ENCODE results near the gene GADL1. TPM values are rescaled to one million over a fixed set of nuclear protein-coding genes. Genes with fewer than 3 reads are reported as not detected.

The GADL1 gene
- total RNA-seq, 1 donor from 2014 or later: 2.6 TPM

GRCh38 chr3:30680789-30681648, 213.4 kb downstream of the GADL1 start:
- DNase-seq (ENCODE audit: low read depth): peak; percentile 66

DNA sequence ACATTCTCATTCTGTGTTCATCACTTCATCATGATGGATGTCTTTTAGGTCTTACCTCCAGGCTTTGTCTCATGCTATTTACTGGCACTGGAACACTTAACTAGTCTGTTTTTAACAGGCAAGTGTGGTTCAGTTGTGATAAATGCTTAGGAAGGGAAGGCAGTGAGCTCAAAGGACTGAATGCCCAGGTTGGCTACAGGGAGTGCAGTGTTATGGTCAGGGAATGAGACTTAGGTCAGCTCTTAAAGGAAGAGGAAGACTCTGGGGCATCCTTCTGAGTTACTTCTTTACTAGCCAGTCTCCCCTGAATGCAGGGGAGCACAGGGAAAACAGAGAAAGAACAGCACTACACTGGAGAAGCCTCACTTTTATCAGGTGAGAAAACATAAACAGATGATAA, 215.4 kb downstream of the GADL1 start:
- DNase-seq (ENCODE audit: low read depth): no peak

DNA sequence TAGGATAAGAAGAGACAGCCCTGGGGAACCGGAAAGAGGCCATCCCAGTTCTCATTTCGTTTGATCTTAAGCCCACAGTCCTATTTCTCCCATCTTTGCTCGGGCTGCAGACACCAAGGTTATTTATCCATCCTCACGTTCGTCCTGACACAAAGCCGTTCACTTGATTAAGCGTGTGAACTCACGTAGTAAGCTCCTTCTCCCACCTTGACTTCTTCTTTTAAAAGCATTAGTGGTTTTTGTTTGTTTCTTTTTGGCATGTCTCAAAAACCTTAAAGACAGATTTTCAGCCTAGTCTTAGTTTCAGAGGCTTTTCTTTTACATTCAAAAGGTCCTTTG, 217.1 kb downstream of the GADL1 start:
- DNase-seq (ENCODE audit: low read depth): no peak

- DNase-seq (ENCODE audit: low read depth): no peak
These were observed 217.8 kb downstream of the GADL1 start for GRCh38 chr3:30676424-30677346.
